K562 (cell line): ENCODE measurements around the gene DYNC1I2. TPM values are rescaled to one million over a fixed set of nuclear protein-coding genes. Genes with fewer than 3 reads are reported as not detected.
A peak's percentile ranks its signal among the peaks of the same experiment; 100 is the strongest.

Experiments
- ARHGAP35 ChIP-seq: fragments of 450-650 bp; IDR thresholded peaks from 2 replicates; pipeline ENCODE4 v1.6.1; 2018; ENCODE audit not compliant: partially characterized antibody
- CREB1 ChIP-seq, 2 experiments: sonication (generic) in 1 of 2; formaldehyde crosslinking in 1 of 2; IDR thresholded peaks; 2 replicates each; pipeline versions ENCODE4 v1.6.1 to v1.8.0; 2012 to 2022; ENCODE audit warnings: inconsistent platforms in 1 of 2, mild to moderate bottlenecking in 1 of 2, missing genetic modification reagents in 1 of 2, moderate library complexity in 1 of 2
- CTBP1 ChIP-seq: fragments of 450-650 bp; IDR thresholded peaks from 2 replicates; pipeline ENCODE4 v1.6.1; 2016; ENCODE audit warnings: borderline replicate concordance
- EZH2 ChIP-seq: IDR thresholded peaks from 2 replicates; pipeline ENCODE4 v1.6.1; 2012; ENCODE audit warnings: low read depth, mild to moderate bottlenecking, inconsistent platforms, low read length, borderline replicate concordance
- HMGN3 ChIP-seq: IDR thresholded peaks from 2 replicates; pipeline ENCODE4 v1.6.1; 2011; ENCODE audit warnings: borderline replicate concordance, low read depth, mild to moderate bottlenecking, mixed read lengths, low read length; ENCODE audit not compliant: insufficient read length; ENCODE audit errors: extremely low read depth
- MCM7 ChIP-seq, 2 experiments: fragments of 450-650 bp; IDR thresholded peaks; 2 replicates each; pipeline ENCODE4 v1.6.1; 2016 to 2018
- PKNOX1 ChIP-seq: fragments of 450-650 bp; IDR thresholded peaks from 2 replicates; pipeline ENCODE4 v1.6.1; 2016
- RBBP5 ChIP-seq: fragments of 200-600 bp; sonication (generic); IDR thresholded peaks from 2 replicates; pipeline ENCODE4 v1.6.1; 2012; ENCODE audit warnings: borderline replicate concordance, mild to moderate bottlenecking, low read length, control low read depth, inconsistent platforms; ENCODE audit not compliant: insufficient read depth, poor library complexity, severe bottlenecking
- U2AF1 ChIP-seq: fragments of 200-400 bp; formaldehyde crosslinking; optimal IDR thresholded peaks from 2 replicates; pipeline ENCODE3; 2017; ENCODE audit warnings: mild to moderate bottlenecking, low read depth, low read length, moderate library complexity
- UBTF ChIP-seq, 2 experiments: IDR thresholded peaks; 2 replicates each; pipeline ENCODE4 v1.6.1; 2012; ENCODE audit warnings: improper control_type of control experiment in 2 of 2, low read depth in 2 of 2, low read length in 2 of 2, borderline replicate concordance in 1 of 2
- ZBTB7A ChIP-seq: IDR thresholded peaks from 2 replicates; pipeline ENCODE4 v1.6.1; 2011; ENCODE audit warnings: low read depth, mild to moderate bottlenecking, low read length, moderate library complexity, borderline replicate concordance; ENCODE audit not compliant: control insufficient read depth
- ZFP1 ChIP-seq: fragments of 450-650 bp; formaldehyde crosslinking; IDR thresholded peaks from 2 replicates; pipeline ENCODE4 v1.4.0; 2020; ENCODE audit warnings: mild to moderate bottlenecking, mixed read lengths
- ZNF140 ChIP-seq: fragments of 250-450 bp; sonication (Bioruptor Pico); IDR thresholded peaks from 2 replicates; pipeline ENCODE4 v1.8.0; 2021; ENCODE audit warnings: moderate library complexity, mild to moderate bottlenecking, inconsistent platforms
- ZNF639 ChIP-seq, 2 experiments: fragments of 200-800 bp in 1 of 2; sonication (Bioruptor generic) in 1 of 2; sonication (generic) in 1 of 2; formaldehyde crosslinking in 1 of 2; IDR thresholded peaks in 1 of 2; conservative IDR thresholded peaks in 1 of 2; 2 replicates each; pipeline versions ENCODE4 v1.5.0 to v1.6.1; 2016 to 2020; ENCODE audit warnings: missing compliant biosample characterization in 1 of 2, missing genetic modification characterization in 1 of 2, missing genetic modification reagents in 1 of 2
- ZSCAN32 ChIP-seq: fragments of 450-650 bp; formaldehyde crosslinking; IDR thresholded peaks from 2 replicates; pipeline ENCODE4 v1.4.0; 2020; ENCODE audit warnings: mild to moderate bottlenecking, moderate library complexity
- polyA plus RNA-seq, 8 experiments: library from polyadenylated mRNA; depleted of rRNA in 4 of 8; stranded (reverse) in 5 of 8; unstranded in 3 of 8; fragments of >200 nt; fragmentation: Nextera tagmentation in 2 of 8; fragmentation: Illumina TruSeq in 1 of 8; extraction: Ambion mirVana in 2 of 8; extraction: Trizol in 1 of 8; gene quantifications; 2 replicates each; pipeline versions ENCODE4 v1.2.1 to v1.2.3, GENCODE V29; 2011 to 2014; ENCODE audit warnings: inconsistent platforms in 1 of 8, missing spikeins in 1 of 8
- total RNA-seq, 7 experiments: library from RNA; depleted of rRNA in 6 of 7; stranded (reverse); fragments of >200 nt in 6 of 7; fragmentation: Illumina TruSeq in 2 of 7; extraction: Trizol in 2 of 7; gene quantifications; 2 replicates each; pipeline versions ENCODE4 v1.2.1 to v1.2.3, GENCODE V29; 2011 to 2021; ENCODE audit warnings: low replicate concordance in 1 of 7
- TF ChIP-seq, protein P1 (sequence below): fragments of 450-650 bp; IDR thresholded peaks from 2 replicates; pipeline ENCODE4 v1.6.1; 2017; ENCODE audit warnings: antibody characterized with exemption, mild to moderate bottlenecking

Gene DYNC1I2
- total and polyA plus RNA-seq, 9 of the 15 experiments (the other 6 are each of a cell fraction or from before 2014, with no cell fraction given), result 59.1 to 204 (median 100) TPM

GRCh38 chr2:171687287-171688128, at the start of gene DYNC1I2 (continued):
- no peak for TF ChIP-seq ZFP1 (CRISPR knock-in tag)
- peak; percentile 93 to 97; a peak in 3 of 4 replicates for TF ChIP-seq UBTF (IDR thresholded peaks at IDR 0.05; ENCODE audit: borderline replicate concordance in 1 of 2, low read depth in 2 of 2, low read length in 2 of 2)
- peak; percentile 29; the same call in 1 of the 2 replicates for TF ChIP-seq PKNOX1
- TF ChIP-seq CTBP1, result peak; percentile 84
- TF ChIP-seq EZH2, result no peak
- TF ChIP-seq ZNF639 (CRISPR knock-in tag; conservative IDR thresholded peaks at IDR 0.05 in 1 of 2, IDR thresholded peaks at IDR 0.05 in 1 of 2), result peak in 1 of 2 experiments; percentile 86; a peak in 2 of 4 replicates
- TF ChIP-seq ARHGAP35, result no peak
- peak; percentile 37 for TF ChIP-seq HMGN3
- TF ChIP-seq, protein P1, sequence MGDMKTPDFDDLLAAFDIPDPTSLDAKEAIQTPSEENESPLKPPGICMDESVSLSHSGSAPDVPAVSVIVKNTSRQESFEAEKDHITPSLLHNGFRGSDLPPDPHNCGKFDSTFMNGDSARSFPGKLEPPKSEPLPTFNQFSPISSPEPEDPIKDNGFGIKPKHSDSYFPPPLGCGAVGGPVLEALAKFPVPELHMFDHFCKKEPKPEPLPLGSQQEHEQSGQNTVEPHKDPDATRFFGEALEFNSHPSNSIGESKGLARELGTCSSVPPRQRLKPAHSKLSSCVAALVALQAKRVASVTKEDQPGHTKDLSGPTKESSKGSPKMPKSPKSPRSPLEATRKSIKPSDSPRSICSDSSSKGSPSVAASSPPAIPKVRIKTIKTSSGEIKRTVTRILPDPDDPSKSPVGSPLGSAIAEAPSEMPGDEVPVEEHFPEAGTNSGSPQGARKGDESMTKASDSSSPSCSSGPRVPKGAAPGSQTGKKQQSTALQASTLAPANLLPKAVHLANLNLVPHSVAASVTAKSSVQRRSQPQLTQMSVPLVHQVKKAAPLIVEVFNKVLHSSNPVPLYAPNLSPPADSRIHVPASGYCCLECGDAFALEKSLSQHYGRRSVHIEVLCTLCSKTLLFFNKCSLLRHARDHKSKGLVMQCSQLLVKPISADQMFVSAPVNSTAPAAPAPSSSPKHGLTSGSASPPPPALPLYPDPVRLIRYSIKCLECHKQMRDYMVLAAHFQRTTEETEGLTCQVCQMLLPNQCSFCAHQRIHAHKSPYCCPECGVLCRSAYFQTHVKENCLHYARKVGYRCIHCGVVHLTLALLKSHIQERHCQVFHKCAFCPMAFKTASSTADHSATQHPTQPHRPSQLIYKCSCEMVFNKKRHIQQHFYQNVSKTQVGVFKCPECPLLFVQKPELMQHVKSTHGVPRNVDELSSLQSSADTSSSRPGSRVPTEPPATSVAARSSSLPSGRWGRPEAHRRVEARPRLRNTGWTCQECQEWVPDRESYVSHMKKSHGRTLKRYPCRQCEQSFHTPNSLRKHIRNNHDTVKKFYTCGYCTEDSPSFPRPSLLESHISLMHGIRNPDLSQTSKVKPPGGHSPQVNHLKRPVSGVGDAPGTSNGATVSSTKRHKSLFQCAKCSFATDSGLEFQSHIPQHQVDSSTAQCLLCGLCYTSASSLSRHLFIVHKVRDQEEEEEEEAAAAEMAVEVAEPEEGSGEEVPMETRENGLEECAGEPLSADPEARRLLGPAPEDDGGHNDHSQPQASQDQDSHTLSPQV, result peak; percentile 89; the same call in 1 of the 2 replicates
- TF ChIP-seq CREB1 (IDR thresholded peaks at IDR 0.05), result peak; percentile 92
- peak; percentile 80 for TF ChIP-seq CREB1 (CRISPR knock-in tag; IDR thresholded peaks at IDR 0.05)
- TF ChIP-seq MCM7 (IDR thresholded peaks at IDR 0.05), result peak in 1 of 2 experiments; percentile 35; a peak in 1 of 4 replicates
- peak; percentile 95 for TF ChIP-seq RBBP5
- no peak for TF ChIP-seq U2AF1
- TF ChIP-seq ZBTB7A, result peak; percentile 66
- no peak for TF ChIP-seq ZSCAN32 (CRISPR knock-in tag)
- no peak for TF ChIP-seq ZNF140
